HuH-7 (cell line): Measurements from ENCODE around the gene GLIPR1L2.
A peak's percentile ranks its signal among the peaks of the same experiment; 100 is the strongest.
"Not testable (repeated sequence)": the region's sequence is repeated elsewhere in the genome, so short reads cannot be mapped to it uniquely, and the experiment has no call there.

Experiments
- DNase-seq: peaks from one replicate; pipeline ENCODE4 v3.0.0; 2011; ENCODE audit warnings: low spot score

The GLIPR1L2 gene

GRCh38 chr12:75390899-75391538 is at the start of gene GLIPR1L2:
Gene GLIPR1L2, plus strand, starts transcription at chr12:75391089. Its CDS starts 28 bp downstream, at chr12:75391117.
- DNase-seq: peak; percentile 71

DNA sequence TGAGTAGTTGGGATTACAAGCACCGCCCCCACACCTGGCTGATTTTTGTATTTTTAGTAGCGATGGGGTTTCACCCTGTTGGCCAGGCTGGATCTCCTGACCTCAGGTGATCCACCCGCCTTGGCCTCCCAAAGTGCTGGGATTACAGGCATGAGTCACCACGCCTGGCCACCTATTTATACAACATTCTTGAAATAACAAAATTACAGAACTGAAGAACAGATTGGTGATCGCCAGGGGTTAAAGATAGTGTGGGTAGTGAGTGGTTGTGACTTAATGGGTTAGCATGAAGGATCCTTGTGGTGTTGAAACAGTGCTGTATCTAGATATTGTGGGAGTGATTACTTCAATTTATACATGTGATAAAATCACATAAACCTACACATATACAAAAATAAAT is 49.0 kb upstream of the GLIPR1L2 start:
- no peak for DNase-seq

DNA sequence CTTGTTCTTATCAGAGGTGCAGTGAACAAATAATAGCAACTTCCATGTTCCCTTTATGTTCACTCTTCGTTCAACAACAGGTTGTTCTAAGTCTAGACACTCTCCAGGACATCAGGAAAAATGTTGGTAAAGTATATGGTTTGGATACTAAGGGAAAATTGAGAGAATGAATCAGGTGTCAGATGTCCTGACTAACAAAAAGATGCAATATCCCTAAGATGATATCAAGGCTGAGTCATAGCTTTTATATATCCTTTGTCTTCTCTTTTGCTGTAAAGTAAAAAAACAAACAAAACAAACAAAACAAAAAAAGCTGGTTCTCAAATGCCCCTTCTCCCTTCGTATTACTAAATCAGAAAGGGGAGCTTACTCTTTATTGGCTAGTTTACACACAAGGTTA is 45.4 kb upstream of the GLIPR1L2 start:
- DNase-seq: no peak

DNA sequence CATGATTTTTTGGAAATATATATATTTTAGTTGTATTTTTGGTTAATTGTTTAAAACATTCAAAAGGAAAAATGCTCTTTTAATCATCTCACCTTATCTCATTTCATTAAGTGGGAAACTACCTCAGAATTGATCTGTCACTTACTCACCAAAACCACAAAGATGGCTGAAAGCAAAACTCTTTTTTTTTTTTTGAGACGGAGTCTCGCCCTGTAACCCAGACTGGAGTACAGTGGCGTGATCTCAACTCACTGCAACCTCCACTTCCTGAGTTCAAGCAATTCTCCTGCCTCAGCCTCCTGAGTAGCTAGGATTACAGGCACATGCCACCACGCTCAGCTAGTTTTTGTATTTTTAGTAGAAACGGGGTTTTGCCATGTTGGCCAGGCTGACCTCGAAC is 44.7 kb upstream of the GLIPR1L2 start:
- DNase-seq: not testable (repeated sequence)

- no peak for DNase-seq
Measured at GRCh38 chr12:75349946-75350345, 40.9 kb upstream of the GLIPR1L2 start.

DNA sequence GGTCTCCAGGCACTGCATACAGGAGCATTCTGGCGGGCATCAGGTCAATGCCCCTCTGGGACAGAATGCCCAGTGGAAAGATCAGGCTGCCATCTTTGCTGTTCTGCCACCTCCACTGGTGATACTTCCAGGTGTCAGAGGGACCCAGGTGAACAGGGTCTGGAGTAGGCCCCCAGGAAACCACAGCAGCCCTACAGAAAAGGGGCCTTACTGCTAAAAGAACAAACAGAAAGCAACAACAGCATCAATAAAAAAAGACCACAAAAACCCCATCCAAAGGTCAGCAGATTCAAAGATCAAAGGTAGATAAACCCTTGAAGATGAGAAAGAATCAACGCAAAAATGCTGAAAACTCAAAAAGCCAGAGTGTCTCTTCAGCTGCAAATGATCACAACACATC is 40.5 kb upstream of the GLIPR1L2 start:
- DNase-seq: no peak

- DNase-seq: no peak
Measured at GRCh38 chr12:75354011-75354410, 36.9 kb upstream of the GLIPR1L2 start.

GRCh38 chr12:75360920-75361319 is 30.0 kb upstream of the GLIPR1L2 start:
- DNase-seq: no peak

DNA sequence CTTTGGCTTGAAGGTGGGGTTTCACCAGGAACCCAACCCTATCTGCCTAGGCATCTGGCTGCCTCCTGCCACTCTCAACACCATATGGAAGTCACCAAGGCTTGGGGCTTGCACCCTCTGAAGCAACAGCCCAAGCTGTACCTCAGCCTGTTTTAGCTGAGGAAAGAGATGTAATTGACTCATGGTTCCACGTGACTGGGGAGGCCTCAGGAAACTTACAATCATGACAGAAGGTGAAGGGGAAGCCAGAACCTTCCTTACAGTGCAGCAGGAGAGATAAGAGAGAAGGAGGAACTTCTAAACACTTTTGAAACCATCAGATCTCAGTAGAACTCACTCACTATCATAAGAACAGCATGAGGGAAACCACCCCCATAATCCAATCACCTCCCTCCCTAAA is 29.5 kb upstream of the GLIPR1L2 start:
- DNase-seq: no peak

DNA sequence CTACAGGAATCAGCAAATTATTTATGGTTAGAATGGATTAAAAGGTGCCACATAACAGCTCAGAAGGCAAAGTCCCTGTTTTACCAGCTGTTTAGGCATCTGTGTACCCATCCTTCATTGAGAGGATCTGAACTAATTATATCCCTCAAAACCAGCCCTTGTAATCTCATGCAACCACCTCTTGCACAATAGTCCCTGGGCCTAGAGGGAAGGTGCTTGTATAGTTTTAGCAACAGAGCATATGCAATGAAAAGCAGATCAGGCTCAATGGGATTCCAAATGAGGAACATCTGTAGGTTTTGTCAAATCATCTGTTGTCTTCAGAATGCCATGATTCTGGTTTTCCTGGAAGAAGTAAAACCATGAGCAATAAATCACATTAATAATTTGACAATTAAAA is 26.0 kb upstream of the GLIPR1L2 start:
- DNase-seq: no peak

DNA sequence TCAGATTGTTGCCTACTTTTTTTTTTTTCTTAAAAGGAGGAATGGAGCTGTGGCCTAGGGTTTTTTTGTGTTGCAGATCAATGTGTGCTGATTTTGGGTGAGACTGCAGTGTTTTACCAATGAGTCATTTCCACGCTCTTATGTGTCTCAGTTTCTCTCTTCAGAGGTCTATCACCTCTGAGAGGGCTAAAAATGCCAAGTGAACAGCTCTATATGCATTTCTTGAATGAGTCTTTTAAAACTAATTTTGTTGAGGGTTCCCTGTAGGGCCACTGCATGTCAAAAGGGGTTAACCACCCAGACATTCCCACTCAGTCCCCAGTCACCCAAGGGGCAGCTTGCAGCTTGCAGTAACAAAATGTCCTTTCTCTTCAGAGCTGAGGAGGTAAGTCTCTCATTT is 24.3 kb upstream of the GLIPR1L2 start:
- no peak for DNase-seq

DNA sequence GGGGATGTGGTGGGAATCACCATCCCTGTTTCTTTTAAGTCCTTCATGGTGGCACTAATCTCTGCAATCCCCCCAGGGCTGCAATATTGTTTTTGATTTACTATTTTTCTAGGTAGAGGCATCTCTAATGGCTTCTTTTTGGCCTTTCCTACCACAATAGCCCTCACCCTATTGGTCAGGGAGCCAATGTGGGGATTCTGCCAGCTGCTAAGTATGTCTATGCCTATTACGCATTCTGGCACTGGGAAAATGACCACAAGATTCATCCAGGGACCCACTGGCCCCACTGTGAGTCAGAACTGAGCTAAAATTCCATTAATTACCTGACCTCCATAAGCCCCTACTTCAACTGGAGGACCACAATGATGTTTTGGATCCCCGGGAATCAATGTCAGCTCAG is 15.9 kb upstream of the GLIPR1L2 start:
- no peak for DNase-seq

DNA sequence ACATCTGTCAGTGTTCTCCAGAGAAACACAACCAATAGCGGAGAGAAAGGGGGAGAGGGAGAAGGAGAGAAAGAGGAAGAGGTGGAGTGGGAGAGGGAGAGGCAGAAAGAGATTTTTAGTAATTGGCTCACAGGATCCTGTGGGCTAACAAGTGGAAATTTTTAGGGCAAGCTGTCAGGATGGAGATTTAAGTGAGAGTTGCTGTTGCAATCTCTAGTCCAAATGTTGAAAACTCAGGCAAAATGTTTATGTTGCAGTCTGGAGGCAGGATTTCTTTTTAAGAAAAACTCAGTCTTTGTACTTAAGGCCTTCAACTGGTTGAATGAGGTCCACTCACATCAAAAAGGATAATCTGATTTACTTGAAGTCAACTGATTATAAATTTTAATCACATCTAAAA is 12.5 kb upstream of the GLIPR1L2 start:
- no peak for DNase-seq

DNA sequence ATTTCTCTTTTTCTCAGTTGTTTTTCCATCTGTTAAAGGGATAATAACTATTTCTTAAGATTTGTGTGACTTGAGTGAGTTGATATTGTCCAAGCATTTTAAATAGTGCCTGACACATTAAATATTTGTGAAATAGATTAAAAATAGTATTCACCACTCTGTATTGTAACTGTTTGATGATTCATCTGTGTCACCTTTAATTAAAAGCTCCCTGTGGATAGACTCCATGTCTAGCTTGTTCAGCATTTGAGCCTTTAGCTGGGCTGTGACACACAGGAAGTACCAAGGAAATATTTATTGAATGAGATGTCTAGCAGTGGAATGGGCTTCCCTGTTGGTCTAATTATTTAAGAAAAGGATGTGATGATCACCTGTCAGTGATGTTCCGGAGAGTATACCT is 1.8 kb upstream of the GLIPR1L2 start:
- no peak for DNase-seq

DNA sequence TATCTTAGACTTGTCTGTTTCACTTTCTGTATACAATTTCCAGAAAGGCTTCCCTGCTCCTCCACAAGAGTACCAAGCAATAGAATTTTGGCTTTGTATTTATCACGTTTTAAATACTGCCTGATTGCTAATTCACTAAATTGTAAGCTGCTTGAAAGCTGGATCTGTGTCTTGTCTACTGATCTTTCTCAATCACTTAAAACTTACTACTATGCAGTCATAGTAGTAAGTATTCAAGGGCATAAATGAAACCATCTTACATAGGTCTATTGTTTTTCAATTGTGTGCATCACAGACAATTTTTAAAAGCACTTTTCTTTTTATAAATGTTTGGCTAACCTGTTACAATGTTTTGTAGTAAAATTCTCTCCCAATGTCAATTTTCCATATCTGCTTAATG is 1.2 kb upstream of the GLIPR1L2 start:
- no peak for DNase-seq

DNA sequence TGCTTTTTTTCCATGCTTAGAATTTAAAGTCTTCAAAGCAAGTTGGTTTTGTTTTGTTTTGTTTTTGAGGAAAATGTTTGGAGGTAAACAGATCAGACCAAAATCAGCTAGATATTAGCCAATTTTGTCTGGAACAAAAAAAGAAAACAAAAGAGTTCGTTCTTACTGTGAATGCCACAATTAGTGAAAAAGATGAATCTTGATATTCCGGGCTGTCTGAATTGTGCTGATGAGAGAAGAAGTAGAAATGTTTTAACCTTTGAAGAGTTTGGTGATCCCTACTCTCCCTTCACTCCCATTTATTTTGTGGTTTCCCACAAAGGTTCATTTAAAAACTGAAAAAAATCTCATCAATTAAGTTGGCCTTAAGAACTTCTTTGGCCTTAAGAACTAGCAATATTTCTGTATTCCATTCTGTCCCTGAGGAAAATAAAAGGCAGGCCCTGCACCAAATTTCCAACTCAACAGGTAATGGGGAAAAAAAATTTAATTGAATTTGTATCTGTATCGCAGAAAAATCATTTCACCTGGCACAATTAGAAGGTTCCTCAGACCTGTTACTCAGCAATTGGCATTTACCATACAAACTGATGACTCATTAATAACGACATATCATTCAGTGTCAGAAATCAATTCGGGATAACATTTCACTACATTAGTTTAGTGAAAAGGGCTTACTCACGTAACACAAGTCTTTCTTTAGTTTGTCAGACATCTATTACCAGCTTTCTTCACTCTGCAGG is 562 bp upstream of the GLIPR1L2 start:
- no peak for DNase-seq

- no peak for DNase-seq
Measured at GRCh38 chr12:75404231-75404630, 13.3 kb downstream of the GLIPR1L2 start.

- no peak for DNase-seq
Measured at GRCh38 chr12:75407683-75408082, 16.8 kb downstream of the GLIPR1L2 start.

GRCh38 chr12:75409830-75410229 is 18.9 kb downstream of the GLIPR1L2 start:
- no peak for DNase-seq

GRCh38 chr12:75414671-75415070 is 23.8 kb downstream of the GLIPR1L2 start:
- no peak for DNase-seq

- DNase-seq: no peak
Measured at GRCh38 chr12:75419841-75420240, 29.0 kb downstream of the GLIPR1L2 start.

GRCh38 chr12:75427491-75427890 is 36.6 kb downstream of the GLIPR1L2 start:
- no peak for DNase-seq

DNA sequence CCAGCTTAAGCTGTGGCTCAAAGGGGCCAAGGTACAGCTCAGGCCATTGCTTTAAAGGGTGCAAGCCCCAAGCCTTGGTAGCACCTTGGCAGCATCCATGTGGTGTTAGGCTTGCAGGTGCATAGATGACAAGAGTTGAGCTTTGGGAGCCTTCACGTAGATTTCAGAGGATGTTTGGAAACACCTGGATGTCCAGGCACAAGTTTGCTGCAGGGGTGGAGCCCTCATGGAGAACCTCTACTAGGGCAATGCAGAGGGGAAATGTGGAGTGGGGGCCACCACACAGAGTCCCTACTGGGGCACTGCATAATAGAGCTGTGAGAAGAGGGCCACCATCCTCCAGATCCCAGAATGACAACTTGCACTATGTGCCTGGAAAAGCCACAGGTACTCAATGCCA is 37.9 kb downstream of the GLIPR1L2 start:
- DNase-seq: no peak

DNA sequence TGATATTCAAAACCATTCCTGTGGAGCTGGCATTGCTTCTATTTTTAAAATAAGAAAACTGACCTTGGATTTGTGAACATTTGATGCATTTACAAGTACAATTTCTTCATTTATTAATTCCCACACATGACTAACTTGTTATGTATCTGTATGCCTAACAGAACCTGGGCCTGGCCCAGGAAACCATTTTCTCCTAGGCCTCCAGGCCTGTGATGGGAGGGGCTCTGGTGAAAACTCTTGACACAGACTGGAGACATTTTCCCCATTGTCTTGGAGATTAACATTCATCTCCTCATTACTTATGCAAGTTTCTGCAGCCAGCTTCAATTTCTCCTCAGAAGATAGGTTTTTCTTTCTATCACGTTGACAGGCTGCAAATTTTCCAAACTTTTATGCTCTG is 42.0 kb downstream of the GLIPR1L2 start:
- DNase-seq: no peak
